Mammary epithelial cell (primary cell): ENCODE measurements around the gene HCN1.

Source experiments
- EZH2 ChIP-seq: IDR thresholded peaks from 2 replicates; pipeline ENCODE4 v1.6.1; 2012; ENCODE audit warnings: low read length, inconsistent platforms, borderline replicate concordance
- TF ChIP-seq, protein P1 (sequence below), 2 donors: IDR thresholded peaks in 1 of 2; conservative IDR thresholded peaks in 1 of 2; 2 replicates each; pipeline ENCODE4 v1.5.1; 2011 to 2012; ENCODE audit warnings: inconsistent platforms in 2 of 2, low read length in 2 of 2, mild to moderate bottlenecking in 2 of 2, control low read depth in 1 of 2, low read depth in 1 of 2; ENCODE audit not compliant: insufficient read depth in 1 of 2; ENCODE audit errors: extremely low read depth in 1 of 2

DNA sequence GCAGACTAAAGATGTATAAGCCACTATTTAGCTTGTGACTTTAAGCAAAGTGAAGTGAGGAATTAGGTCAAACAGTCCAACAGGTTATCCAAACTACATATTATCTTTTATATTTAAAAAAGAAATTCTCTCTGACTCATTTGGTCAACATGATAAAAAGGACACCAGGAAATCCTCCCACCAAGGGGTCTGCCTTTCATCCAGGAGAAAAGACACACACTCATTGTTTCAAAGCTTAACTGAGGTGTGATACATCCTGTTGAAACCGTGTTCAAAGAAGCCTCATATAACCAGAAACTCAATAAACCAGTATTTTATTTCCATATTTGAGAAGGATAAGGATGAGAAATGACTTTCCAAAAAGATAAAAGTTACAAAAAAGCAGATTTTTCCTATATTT lies 417.1 kb downstream of the HCN1 start:
- TF ChIP-seq, protein P1, sequence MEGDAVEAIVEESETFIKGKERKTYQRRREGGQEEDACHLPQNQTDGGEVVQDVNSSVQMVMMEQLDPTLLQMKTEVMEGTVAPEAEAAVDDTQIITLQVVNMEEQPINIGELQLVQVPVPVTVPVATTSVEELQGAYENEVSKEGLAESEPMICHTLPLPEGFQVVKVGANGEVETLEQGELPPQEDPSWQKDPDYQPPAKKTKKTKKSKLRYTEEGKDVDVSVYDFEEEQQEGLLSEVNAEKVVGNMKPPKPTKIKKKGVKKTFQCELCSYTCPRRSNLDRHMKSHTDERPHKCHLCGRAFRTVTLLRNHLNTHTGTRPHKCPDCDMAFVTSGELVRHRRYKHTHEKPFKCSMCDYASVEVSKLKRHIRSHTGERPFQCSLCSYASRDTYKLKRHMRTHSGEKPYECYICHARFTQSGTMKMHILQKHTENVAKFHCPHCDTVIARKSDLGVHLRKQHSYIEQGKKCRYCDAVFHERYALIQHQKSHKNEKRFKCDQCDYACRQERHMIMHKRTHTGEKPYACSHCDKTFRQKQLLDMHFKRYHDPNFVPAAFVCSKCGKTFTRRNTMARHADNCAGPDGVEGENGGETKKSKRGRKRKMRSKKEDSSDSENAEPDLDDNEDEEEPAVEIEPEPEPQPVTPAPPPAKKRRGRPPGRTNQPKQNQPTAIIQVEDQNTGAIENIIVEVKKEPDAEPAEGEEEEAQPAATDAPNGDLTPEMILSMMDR (conservative IDR thresholded peaks at IDR 0.05 in 1 of 2, IDR thresholded peaks at IDR 0.05 in 1 of 2; ENCODE audit: extremely low read depth in 1 of 2, insufficient read depth in 1 of 2, low read depth in 1 of 2, low read length in 2 of 2), result no peak
- TF ChIP-seq EZH2, result no peak
